Right lobe of liver (tissue), 6 donors: ENCODE results near the gene REPS1. TPM values are rescaled to one million over a fixed set of nuclear protein-coding genes. Genes with fewer than 3 reads are reported as not detected.

Experiments
- ATAC-seq, 4 donors: fragments of 200-7000 bp; cut with Tn5 transposase; one replicate each; pipeline ENCODE4 v1.9.1; 2020; ENCODE audit warnings: mild to moderate bottlenecking in 4 of 4, moderate library complexity in 4 of 4
- DNase-seq, 3 donors: peaks; one replicate each; pipeline ENCODE4 v3.0.0-alpha.2; 2020
- H3K27ac ChIP-seq, 3 donors: fragments of 200-600 bp; one replicate each; pipeline ENCODE4 v1.8.0; 2022
- H3K27me3 ChIP-seq, 2 donors: fragments of 200-600 bp; one replicate each; pipeline ENCODE4 v1.8.0; 2022
- H3K36me3 ChIP-seq, 4 donors: fragments of 200-600 bp; sonication (generic) in 1 of 4; one replicate each; pipeline versions ENCODE4 v1.5.1 to v1.8.0; 2017 to 2022; ENCODE audit warnings: control low read depth in 1 of 4
- H3K4me1 ChIP-seq, 4 donors: fragments of 200-600 bp; sonication (generic) in 1 of 4; one replicate each; pipeline versions ENCODE4 v1.5.1 to v1.8.0; 2017 to 2022; ENCODE audit warnings: control low read depth in 1 of 4
- H3K4me3 ChIP-seq, 3 donors: fragments of 200-600 bp; one replicate each; pipeline ENCODE4 v1.8.0; 2022
- H3K9me3 ChIP-seq, 4 donors: fragments of 200-600 bp; sonication (generic) in 1 of 4; one replicate each; pipeline versions ENCODE4 v1.5.1 to v1.8.0; 2017 to 2022; ENCODE audit warnings: control low read depth in 1 of 4
- POLR2A ChIP-seq: fragments of 450-650 bp; IDR thresholded peaks from one replicate; pipeline ENCODE4 v1.6.1; 2017; ENCODE audit warnings: antibody characterized with exemption, mild to moderate bottlenecking
- WGBS: methylation state at CpG from one replicate; pipeline ENCODE4 v1.1.6; 2018; ENCODE audit warnings: low coverage, low lambda C conversion rate; ENCODE audit not compliant: insufficient coverage; ENCODE audit errors: missing lambda C conversion rate; 5-methylcytosine and 5-hydroxymethylcytosine counted together
- intact Hi-C, 2 donors: fragments of 100-400 bp; cut with DNase I; formaldehyde crosslinking; loops; one replicate each; pipeline versions ENCODE4 v1.11.2 to v1.14.1; 2022
- total RNA-seq, 6 experiments: library from RNA; depleted of rRNA in 2 of 6; stranded (reverse); fragments of >200 nt in 2 of 6; fragmentation: NEBNext Ultra II Directional in 3 of 6; extraction: Animal tissue kit (Norgen Biotek cat#: 25700) in 3 of 6; gene quantifications; one replicate each; pipeline versions ENCODE4 v1.1.0 to v1.2.4, GENCODE V29; 2016 to 2023
- TF ChIP-seq, protein P1 (sequence below), 4 donors: fragments of 200-600 bp in 3 of 4; fragments of 450-650 bp in 1 of 4; IDR thresholded peaks; one replicate each; pipeline versions ENCODE4 v1.5.1 to v1.8.0; 2016 to 2022; ENCODE audit warnings: antibody characterized with exemption in 4 of 4, mild to moderate bottlenecking in 2 of 4
- donor health status: DM: no; HTN: yes; CAD: no.
- donor health status: DM: no; HTN: no; CAD: no.
- donor health status: DM: no; HTN: no; CAD: no.
- donor health status: DM: no; HTN: yes; CAD: no.
- donor health status: DM: no; HTN: yes; CAD: no.

REPS1 gene
- total RNA-seq, 6 experiments from 2014 or later, result 17.0 to 68.0 (median 34.0) TPM

DNA sequence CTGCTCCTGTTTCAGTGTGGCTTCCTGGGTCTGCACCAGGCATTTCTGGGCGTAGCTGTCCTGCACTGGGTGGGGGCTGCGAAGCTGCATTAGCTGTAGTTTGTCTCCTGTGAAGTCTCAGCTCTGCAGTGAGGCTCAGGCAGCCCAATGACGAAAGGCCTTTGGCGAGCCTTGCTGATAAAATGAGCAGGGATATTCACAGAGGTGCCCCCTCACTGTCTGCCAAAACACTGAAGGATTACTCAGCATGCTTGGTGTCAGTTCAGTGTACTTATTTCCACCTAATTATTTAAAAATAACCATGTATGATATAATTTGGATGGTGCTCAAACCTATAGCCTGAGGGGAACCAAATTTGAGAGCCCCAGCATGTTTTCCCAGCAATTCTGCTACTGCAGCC is 118.7 kb downstream of the REPS1 start:
- 79% methylated on average over 4 of the region's 4 CpGs for WGBS

GRCh38 chr6:138868181-138868580 is 119.9 kb downstream of the REPS1 start:
- Histone ChIP-seq H3K4me3 (no peak overlapping the region), H3K27me3 (no peaks in the 10 kb centered on the region), H3K27ac (no peak overlapping the region), H3K4me1 (no peaks in the 10 kb centered on the region), H3K36me3 (no peaks in the 10 kb centered on the region), H3K9me3 (no peaks in the 10 kb centered on the region)
- intact Hi-C loops, result no loop called here
- DNase-seq, result no peak
- ATAC-seq, result no peak
- TF ChIP-seq POLR2A, result no peak
- TF ChIP-seq, protein P1, sequence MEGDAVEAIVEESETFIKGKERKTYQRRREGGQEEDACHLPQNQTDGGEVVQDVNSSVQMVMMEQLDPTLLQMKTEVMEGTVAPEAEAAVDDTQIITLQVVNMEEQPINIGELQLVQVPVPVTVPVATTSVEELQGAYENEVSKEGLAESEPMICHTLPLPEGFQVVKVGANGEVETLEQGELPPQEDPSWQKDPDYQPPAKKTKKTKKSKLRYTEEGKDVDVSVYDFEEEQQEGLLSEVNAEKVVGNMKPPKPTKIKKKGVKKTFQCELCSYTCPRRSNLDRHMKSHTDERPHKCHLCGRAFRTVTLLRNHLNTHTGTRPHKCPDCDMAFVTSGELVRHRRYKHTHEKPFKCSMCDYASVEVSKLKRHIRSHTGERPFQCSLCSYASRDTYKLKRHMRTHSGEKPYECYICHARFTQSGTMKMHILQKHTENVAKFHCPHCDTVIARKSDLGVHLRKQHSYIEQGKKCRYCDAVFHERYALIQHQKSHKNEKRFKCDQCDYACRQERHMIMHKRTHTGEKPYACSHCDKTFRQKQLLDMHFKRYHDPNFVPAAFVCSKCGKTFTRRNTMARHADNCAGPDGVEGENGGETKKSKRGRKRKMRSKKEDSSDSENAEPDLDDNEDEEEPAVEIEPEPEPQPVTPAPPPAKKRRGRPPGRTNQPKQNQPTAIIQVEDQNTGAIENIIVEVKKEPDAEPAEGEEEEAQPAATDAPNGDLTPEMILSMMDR (IDR thresholded peaks at IDR 0.05), result no peak

More for the DNA sequence above, 118.7 kb downstream of the REPS1 start:
- DNase-seq (no peak), ATAC-seq (no peak)
- no peak overlapping the region for H3K27ac ChIP-seq
- H3K9me3 ChIP-seq, result peaks cover 0 to 3% (median 0%) of the 10 kb centered on the region in 4 donors
- intact Hi-C loops, result no loop called here
- H3K36me3 ChIP-seq, result no peaks in the 10 kb centered on the region
- no peaks in the 10 kb centered on the region for H3K4me1 ChIP-seq
- no peaks in the 10 kb centered on the region for H3K27me3 ChIP-seq
- no peak overlapping the region for H3K4me3 ChIP-seq
- TF ChIP-seq, protein P1 (IDR thresholded peaks at IDR 0.05), result no peak
- no peak for TF ChIP-seq POLR2A

DNA sequence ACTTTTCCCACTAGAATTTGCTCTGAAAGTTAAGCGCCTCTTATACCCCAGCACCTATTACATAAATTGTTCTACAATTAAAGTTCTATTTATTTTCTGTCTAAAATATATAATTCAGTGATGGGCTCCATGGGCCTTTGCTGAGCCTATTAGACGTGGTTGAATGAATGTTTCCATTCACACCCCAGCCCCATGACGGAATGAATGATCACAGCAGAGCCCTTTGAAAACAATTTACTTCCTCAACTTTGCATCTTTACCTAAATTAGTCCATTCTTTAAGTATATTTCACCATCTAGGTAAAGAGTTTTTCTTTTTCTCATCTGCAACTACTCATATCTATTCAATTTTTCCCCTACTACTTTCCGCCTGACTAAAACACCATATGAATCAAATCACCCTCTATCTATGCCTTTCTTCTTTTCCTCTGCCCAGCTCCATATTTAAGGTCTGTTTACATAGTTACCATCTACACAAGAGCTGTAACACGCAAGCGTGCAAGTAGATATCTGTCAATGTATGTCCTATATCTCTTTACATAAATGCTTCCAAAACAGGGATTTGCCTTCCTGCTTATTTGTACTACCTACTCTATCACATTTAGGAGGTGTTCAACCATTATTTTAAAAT is 122.5 kb downstream of the REPS1 start:
- TF ChIP-seq, protein P1 (IDR thresholded peaks at IDR 0.05), result no peak
- no peak for TF ChIP-seq POLR2A
- Histone ChIP-seq H3K4me3 (no peak overlapping the region), H3K27me3 (no peaks in the 10 kb centered on the region), H3K27ac (no peak overlapping the region), H3K36me3 (no peaks in the 10 kb centered on the region), H3K9me3 (no peaks in the 10 kb centered on the region), H3K4me1 (no peaks in the 10 kb centered on the region)
- 87% methylated on average over 6 of the region's 6 CpGs for WGBS
- DNase-seq (no peak), ATAC-seq (no peak)
- intact Hi-C loops, result no loop called here

GRCh38 chr6:138864343-138864890 is 123.6 kb downstream of the REPS1 start:
- TF ChIP-seq, protein P1 (IDR thresholded peaks at IDR 0.05), result no peak
- TF ChIP-seq POLR2A, result no peak
- no peak overlapping the region for H3K4me3 ChIP-seq
- H3K27me3 ChIP-seq, result no peaks in the 10 kb centered on the region
- H3K9me3 ChIP-seq, result no peaks in the 10 kb centered on the region
- WGBS, result 50% methylated on average over 5 of the region's 6 CpGs
- H3K27ac ChIP-seq, result no peak overlapping the region
- intact Hi-C loops, result no loop called here
- H3K4me1 ChIP-seq, result no peaks in the 10 kb centered on the region
- DNase-seq (no peak), ATAC-seq (no peak)
- no peaks in the 10 kb centered on the region for H3K36me3 ChIP-seq
